ENCODE measurements around the gene SIGLEC8. TPM values are rescaled to one million over a fixed set of nuclear protein-coding genes. Genes with fewer than 3 reads are reported as not detected.

SIGLEC8 gene
- total RNA-seq = 2.1 TPM
- long read RNA-seq, partial matches to known transcripts = 4 of 8 reads
- long read RNA-seq, other reads (novel, unspliced or antisense) = 2 of 8 reads

- no peak for TF ChIP-seq CTCF (IDR thresholded peaks at IDR 0.05)
- Histone ChIP-seq H3K27me3 (peaks cover 19% of the 10 kb centered on the region), H3K4me1 (no peaks in the 10 kb centered on the region), H3K4me3 (no peak within 1 kb of the TSS), H3K9me3 (no peaks in the 10 kb centered on the region), H3K27ac (no peak within 1 kb of the TSS), H3K36me3 (no peaks in the 10 kb centered on the region)
- DNase-seq = no peak
- intact Hi-C loops (cut with DNase I) = no loop called here
- ATAC-seq = no peak
These were observed at the start of gene SIGLEC8 for GRCh38 chr19:51458051-51458645. Gene SIGLEC8, minus strand, starts transcription at chr19:51458454. Its CDS starts 67 bp downstream, at chr19:51458387.

- H3K27me3 ChIP-seq = peaks cover 13% of the 10 kb centered on the region
- H3K36me3 ChIP-seq = no peaks in the 10 kb centered on the region
- H3K4me3 ChIP-seq = no peak overlapping the region
- TF ChIP-seq CTCF (IDR thresholded peaks at IDR 0.05) = no peak
- H3K4me1 ChIP-seq = no peaks in the 10 kb centered on the region
- intact Hi-C loops (cut with DNase I) = no loop called here
- ATAC-seq (peak; percentile 69), DNase-seq (no peak)
- H3K9me3 ChIP-seq = peaks cover 3% of the 10 kb centered on the region
- H3K27ac ChIP-seq = no peak overlapping the region
These were observed 49.4 kb upstream of the SIGLEC8 start for GRCh38 chr19:51507640-51508058.

DNA sequence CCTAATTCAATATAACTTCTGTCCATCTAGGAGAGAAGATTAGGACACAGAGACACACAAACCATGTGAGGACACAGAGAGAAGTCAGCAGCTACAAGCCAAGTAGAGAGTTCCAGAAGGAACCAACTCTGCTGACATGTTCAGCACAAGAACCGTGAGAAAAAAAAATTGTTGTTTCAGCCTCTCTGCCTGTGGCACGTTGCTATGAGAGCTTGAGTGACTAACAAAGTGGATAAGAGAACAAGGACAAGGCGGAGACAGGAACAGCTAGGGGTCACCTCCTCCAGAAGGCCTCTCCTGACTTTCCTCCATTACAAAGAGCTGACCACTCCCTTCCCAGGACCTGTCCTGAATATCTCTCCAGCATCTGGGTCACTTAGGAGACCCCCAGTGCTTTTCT, 48.9 kb upstream of the SIGLEC8 start:
- H3K9me3 ChIP-seq = peaks cover 3% of the 10 kb centered on the region
- ATAC-seq (no peak), DNase-seq (no peak)
- H3K4me1 ChIP-seq = no peaks in the 10 kb centered on the region
- H3K36me3 ChIP-seq = no peaks in the 10 kb centered on the region
- peaks cover 13% of the 10 kb centered on the region for H3K27me3 ChIP-seq
- intact Hi-C loops (cut with DNase I) = no loop called here
- no peak overlapping the region for H3K27ac ChIP-seq
- no peak overlapping the region for H3K4me3 ChIP-seq
- TF ChIP-seq CTCF (IDR thresholded peaks at IDR 0.05) = no peak

- Histone ChIP-seq H3K4me1 (no peaks in the 10 kb centered on the region), H3K36me3 (no peaks in the 10 kb centered on the region), H3K27ac (no peak overlapping the region), H3K9me3 (peaks cover 3% of the 10 kb centered on the region), H3K27me3 (peaks cover 7% of the 10 kb centered on the region), H3K4me3 (no peak overlapping the region)
- intact Hi-C loops (cut with DNase I) = no loop called here
- no peak for ATAC-seq
- no peak for TF ChIP-seq CTCF (IDR thresholded peaks at IDR 0.05)
- DNase-seq = no peak
These were observed 47.6 kb upstream of the SIGLEC8 start for GRCh38 chr19:51505904-51506303.

DNA sequence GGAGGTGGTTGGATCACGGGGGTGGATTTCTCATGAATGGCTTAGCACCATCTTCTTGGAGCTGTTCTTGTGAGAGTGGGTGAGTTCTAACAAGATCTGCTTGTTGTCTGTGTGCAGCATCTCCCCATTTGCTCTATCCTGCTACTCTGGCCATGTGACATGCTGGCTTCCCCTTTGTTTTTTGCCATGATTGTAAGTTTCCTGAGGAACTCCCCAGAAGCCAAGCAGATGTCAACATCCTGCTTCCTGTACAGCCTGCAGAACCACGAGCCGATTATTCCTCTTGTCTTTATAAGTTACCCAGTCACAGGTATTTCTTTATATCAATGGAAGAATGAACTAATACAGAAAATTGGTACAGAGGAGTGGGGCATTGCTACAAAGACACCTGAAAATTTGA, 45.6 kb upstream of the SIGLEC8 start:
- intact Hi-C loops (cut with DNase I) = no loop called here
- Histone ChIP-seq H3K27me3 (no peaks in the 10 kb centered on the region), H3K27ac (no peak overlapping the region), H3K9me3 (peaks cover 3% of the 10 kb centered on the region), H3K36me3 (no peaks in the 10 kb centered on the region), H3K4me1 (no peaks in the 10 kb centered on the region), H3K4me3 (no peak overlapping the region)
- ATAC-seq (no peak), DNase-seq (no peak)
- TF ChIP-seq CTCF (IDR thresholded peaks at IDR 0.05) = no peak

Measured in upper lobe of right lung (tissue), 1 donor.